HepG2 (cell line): ENCODE data around the gene YPEL5.

Source experiments
- ATF2 ChIP-seq: sonication (generic); formaldehyde crosslinking; IDR thresholded peaks from 2 replicates; pipeline ENCODE4 v1.4.0; 2020; ENCODE audit warnings: missing genetic modification reagents
- ATF4 ChIP-seq, 2 experiments: fragments of 450-650 bp in 1 of 2; sonication (generic) in 1 of 2; formaldehyde crosslinking; IDR thresholded peaks; 2 replicates each; pipeline versions ENCODE4 v1.5.0 to v1.8.0; 2020 to 2022; ENCODE audit warnings: mild to moderate bottlenecking in 1 of 2, missing genetic modification reagents in 1 of 2
- CBFB ChIP-seq: sonication (generic); formaldehyde crosslinking; IDR thresholded peaks from 2 replicates; pipeline ENCODE4 v1.4.0; 2020; ENCODE audit warnings: missing genetic modification reagents
- CTCF ChIP-seq: sonication (generic); formaldehyde crosslinking; IDR thresholded peaks from 2 replicates; pipeline ENCODE4 v1.5.0; 2020; ENCODE audit warnings: mild to moderate bottlenecking, missing genetic modification reagents, moderate library complexity
- IRF9 ChIP-seq: sonication (generic); formaldehyde crosslinking; IDR thresholded peaks from 2 replicates; pipeline ENCODE4 v1.8.0; 2022; ENCODE audit warnings: missing genetic modification reagents, mild to moderate bottlenecking, borderline replicate concordance
- NCOA2 ChIP-seq: sonication (generic); formaldehyde crosslinking; IDR thresholded peaks from 2 replicates; pipeline ENCODE4 v1.8.0; 2022; ENCODE audit warnings: inconsistent platforms
- NR2F1 ChIP-seq, 2 experiments: fragments of 450-650 bp in 1 of 2; formaldehyde crosslinking in 1 of 2; IDR thresholded peaks; 2 replicates each; pipeline versions ENCODE4 v1.5.0 to v1.6.1; 2016 to 2020; ENCODE audit warnings: mild to moderate bottlenecking in 1 of 2, missing compliant biosample characterization in 1 of 2, missing genetic modification reagents in 1 of 2, moderate library complexity in 1 of 2
- POLR2AphosphoS5 ChIP-seq: IDR thresholded peaks from 2 replicates; pipeline ENCODE4 v1.6.1; 2012; ENCODE audit warnings: low read depth, low read length
- RAD21 ChIP-seq: fragments of 450-650 bp; formaldehyde crosslinking; IDR thresholded peaks from 2 replicates; pipeline ENCODE4 v1.5.0; 2020; ENCODE audit warnings: mild to moderate bottlenecking
- ZFP36 ChIP-seq: fragments of 150-350 bp; IDR thresholded peaks from 2 replicates; pipeline ENCODE4 v1.6.1; 2018; ENCODE audit warnings: borderline replicate concordance, low read length, low read depth; ENCODE audit not compliant: partially characterized antibody
- ZZZ3 ChIP-seq: sonication (generic); formaldehyde crosslinking; IDR thresholded peaks from 2 replicates; pipeline ENCODE4 v1.4.0; 2020; ENCODE audit warnings: missing genetic modification reagents, mild to moderate bottlenecking, borderline replicate concordance

GRCh38 chr2:30177440-30177839 lies 30.6 kb downstream of the YPEL5 start:
- TF ChIP-seq NR2F1 (CRISPR knock-in tag; IDR thresholded peaks at IDR 0.05) (no peak), ATF4 (CRISPR knock-in tag; IDR thresholded peaks at IDR 0.05) (no peak), IRF9 (no peak), RAD21 (CRISPR knock-in tag) (no peak), ATF2 (CRISPR knock-in tag) (no peak), CBFB (CRISPR knock-in tag) (no peak), ZFP36 (no peak), ZZZ3 (CRISPR knock-in tag) (no peak), POLR2AphosphoS5 (no peak), CTCF (no peak), NCOA2 (no peak)
